Left lung (tissue), 10 donors: ENCODE results near the gene SETD4. TPM values are rescaled to one million over a fixed set of nuclear protein-coding genes. Genes with fewer than 3 reads are reported as not detected.

Experiments used
- ATAC-seq: fragments of 200-7000 bp; cut with Tn5 transposase; one replicate; pipeline ENCODE4 v1.9.1; 2020; ENCODE audit warnings: moderate library complexity
- DNase-seq, 4 donors: peaks; one replicate each; pipeline ENCODE4 v3.0.0-alpha.2; 2013 to 2020
- H3K27ac ChIP-seq, 2 donors: fragments of 200-600 bp; sonication (generic) in 1 of 2; one replicate each; pipeline versions ENCODE4 v1.5.0 to v1.8.0; 2020 to 2021
- H3K27me3 ChIP-seq, 2 donors: fragments of 200-600 bp; sonication (generic) in 1 of 2; one replicate each; pipeline versions ENCODE4 v1.5.0 to v1.8.0; 2020 to 2021
- H3K36me3 ChIP-seq, 2 donors: fragments of 200-600 bp; sonication (generic) in 1 of 2; one replicate each; pipeline versions ENCODE4 v1.5.0 to v1.8.0; 2020 to 2021
- H3K4me1 ChIP-seq, 2 donors: fragments of 200-600 bp; one replicate each; pipeline ENCODE4 v1.8.0; 2021
- H3K4me3 ChIP-seq, 2 donors: fragments of 200-600 bp; sonication (generic) in 1 of 2; one replicate each; pipeline versions ENCODE4 v1.5.0 to v1.8.0; 2020 to 2021; ENCODE audit warnings: mild to moderate bottlenecking in 1 of 2
- H3K9me3 ChIP-seq, 2 donors: fragments of 200-600 bp; sonication (generic) in 1 of 2; one replicate each; pipeline versions ENCODE4 v1.5.0 to v1.8.0; 2020 to 2021
- CTCF ChIP-seq, 2 donors: fragments of 200-600 bp; sonication (generic) in 1 of 2; IDR thresholded peaks; one replicate each; pipeline versions ENCODE4 v1.5.0 to v1.8.0; 2021; ENCODE audit warnings: antibody characterized with exemption in 2 of 2
- intact Hi-C, 2 donors: fragments of 100-400 bp; cut with DNase I; formaldehyde crosslinking; loops; one replicate each; pipeline versions ENCODE4 v1.11.2 to v1.14.2; 2022
- polyA plus RNA-seq, 6 donors: library from polyadenylated mRNA; unstranded; fragments of 120-200 nt; gene quantifications; one replicate each; pipeline ENCODE4 v1.2.1, GENCODE V29; 2013; ENCODE audit not compliant: insufficient read length in 6 of 6
- total RNA-seq, 2 donors: library from RNA; stranded (reverse); fragmentation: NEBNext Ultra II Directional; extraction: Animal tissue kit (Norgen Biotek cat#: 25700); gene quantifications; one replicate each; pipeline ENCODE4 v1.2.1, GENCODE V29; 2021
- donor health status: DM: no; HTN: yes; CAD: no.
- donor health status: DM: no; HTN: no; CAD: no.

SETD4 gene
- total and polyA plus RNA-seq, 8 donors, result 16.6 to 44.7 (median 35.2) TPM

- no peaks in the 10 kb centered on the region for H3K36me3 ChIP-seq
- no peak for DNase-seq
- intact Hi-C loops, result no loop called here
- no peak overlapping the region for H3K27ac ChIP-seq
- no peaks in the 10 kb centered on the region for H3K4me1 ChIP-seq
- no peaks in the 10 kb centered on the region for H3K27me3 ChIP-seq
- H3K4me3 ChIP-seq, result no peak overlapping the region
- peaks cover 0 to 10% of the 10 kb centered on the region in 2 donors for H3K9me3 ChIP-seq
- no peak for TF ChIP-seq CTCF (IDR thresholded peaks at IDR 0.05)
- no peak for ATAC-seq
Observed at GRCh38 chr21:36089946-36090345, 29.6 kb upstream of the SETD4 start.

- H3K27ac ChIP-seq, result no peak overlapping the region
- TF ChIP-seq CTCF (IDR thresholded peaks at IDR 0.05), result no peak
- H3K4me1 ChIP-seq, result no peaks in the 10 kb centered on the region
- intact Hi-C loops, result no loop called here
- H3K27me3 ChIP-seq, result no peaks in the 10 kb centered on the region
- DNase-seq (no peak), ATAC-seq (no peak)
- no peaks in the 10 kb centered on the region for H3K36me3 ChIP-seq
- no peak overlapping the region for H3K4me3 ChIP-seq
- no peaks in the 10 kb centered on the region for H3K9me3 ChIP-seq
Observed at GRCh38 chr21:36087362-36088138, 27.2 kb upstream of the SETD4 start.

GRCh38 chr21:36082237-36082664 is 21.9 kb upstream of the SETD4 start:
- peaks cover 0 to 9% of the 10 kb centered on the region in 2 donors for H3K4me1 ChIP-seq
- H3K9me3 ChIP-seq, result no peaks in the 10 kb centered on the region
- ATAC-seq (no peak), DNase-seq (no peak)
- no peak overlapping the region for H3K4me3 ChIP-seq
- intact Hi-C loops, result no loop called here
- TF ChIP-seq CTCF (IDR thresholded peaks at IDR 0.05), result no peak
- no peaks in the 10 kb centered on the region for H3K27me3 ChIP-seq
- H3K36me3 ChIP-seq, result no peaks in the 10 kb centered on the region
- no peak overlapping the region for H3K27ac ChIP-seq

- intact Hi-C loops, result no loop called here
- no peak for TF ChIP-seq CTCF (IDR thresholded peaks at IDR 0.05)
Observed at GRCh38 chr21:36080386-36080785, 20.1 kb upstream of the SETD4 start.

GRCh38 chr21:36079671-36080070 is 19.3 kb upstream of the SETD4 start:
- Histone ChIP-seq H3K36me3 (no peaks in the 10 kb centered on the region), H3K27ac (no peak overlapping the region), H3K4me3 (no peak overlapping the region), H3K27me3 (no peaks in the 10 kb centered on the region), H3K9me3 (no peaks in the 10 kb centered on the region), H3K4me1 (peaks cover 5 to 9% of the 10 kb centered on the region in 2 donors)
- no peak for TF ChIP-seq CTCF (IDR thresholded peaks at IDR 0.05)
- intact Hi-C loops, result no loop called here
- DNase-seq (no peak), ATAC-seq (no peak)

More at GRCh38 chr21:36080386-36080785, 20.1 kb upstream of the SETD4 start:
- Histone ChIP-seq H3K4me1 (peaks cover 5 to 9% of the 10 kb centered on the region in 2 donors), H3K4me3 (no peak overlapping the region), H3K27me3 (no peaks in the 10 kb centered on the region), H3K9me3 (no peaks in the 10 kb centered on the region), H3K36me3 (no peaks in the 10 kb centered on the region), H3K27ac (no peak overlapping the region)
- ATAC-seq (no peak), DNase-seq (no peak)
